GM18873 (cell line): ENCODE results near the gene KL.
A peak's percentile ranks its signal among the peaks of the same experiment; 100 is the strongest.

ENCODE experiments used
- ATAC-seq: cut with Tn5 transposase; IDR thresholded peaks from one replicate; pipeline ENCODE4 v1.9.1; 2021; ENCODE audit warnings: mild to moderate bottlenecking, moderate library complexity, moderate number of reproducible peaks; ENCODE audit not compliant: unreplicated experiment, low FRiP score

KL gene

GRCh38 chr13:33016414-33017322 is at the start of gene KL:
TSS of gene KL (plus strand) at chr13:33016423. CDS start at chr13:33016441, 18 bp downstream.
- ATAC-seq, result no peak

GRCh38 chr13:32967584-32968182 is 48.5 kb upstream of the KL start:
- ATAC-seq, result no peak

- no peak for ATAC-seq
Observed at GRCh38 chr13:32968316-32968715, 47.9 kb upstream of the KL start.

- no peak for ATAC-seq
Observed at GRCh38 chr13:32968793-32969192, 47.4 kb upstream of the KL start.

- peak; percentile 83 for ATAC-seq
Observed at GRCh38 chr13:32969516-32969941, 46.7 kb upstream of the KL start.

- no peak for ATAC-seq
Observed at GRCh38 chr13:32976056-32976805, 40.0 kb upstream of the KL start.

- ATAC-seq, result no peak
Observed at GRCh38 chr13:32976912-32977311, 39.3 kb upstream of the KL start.

GRCh38 chr13:32977321-32977720 is 38.9 kb upstream of the KL start:
- no peak for ATAC-seq

- no peak for ATAC-seq
Observed at GRCh38 chr13:32978278-32978677, 37.9 kb upstream of the KL start.

GRCh38 chr13:32983058-32983457 is 33.2 kb upstream of the KL start:
- no peak for ATAC-seq

GRCh38 chr13:32984857-32985626 is 31.2 kb upstream of the KL start:
- ATAC-seq, result no peak

GRCh38 chr13:32986552-32986951 is 29.7 kb upstream of the KL start:
- no peak for ATAC-seq

- no peak for ATAC-seq
Observed at GRCh38 chr13:32987462-32987861, 28.8 kb upstream of the KL start.

- no peak for ATAC-seq
Observed at GRCh38 chr13:32988608-32989289, 27.5 kb upstream of the KL start.

- no peak for ATAC-seq
Observed at GRCh38 chr13:32989290-32989667, 26.9 kb upstream of the KL start.

- no peak for ATAC-seq
Observed at GRCh38 chr13:32989942-32990341, 26.3 kb upstream of the KL start.

GRCh38 chr13:32993145-32993544 is 23.1 kb upstream of the KL start:
- no peak for ATAC-seq

GRCh38 chr13:32997399-32997798 is 18.8 kb upstream of the KL start:
- ATAC-seq, result no peak

GRCh38 chr13:32998966-32999365 is 17.3 kb upstream of the KL start:
- no peak for ATAC-seq

GRCh38 chr13:33000365-33000764 is 15.9 kb upstream of the KL start:
- ATAC-seq, result no peak
